Measurements from ENCODE around the gene MUC5AC. TPM values are rescaled to one million over a fixed set of nuclear protein-coding genes. Genes with fewer than 3 reads are reported as not detected.
"Not testable (repeated sequence)": the region's sequence is repeated elsewhere in the genome, so short reads cannot be mapped to it uniquely, and the experiment has no call there.

The MUC5AC gene
- total and polyA plus RNA-seq, 5 experiments from 2014 or later, result not detected

DNA sequence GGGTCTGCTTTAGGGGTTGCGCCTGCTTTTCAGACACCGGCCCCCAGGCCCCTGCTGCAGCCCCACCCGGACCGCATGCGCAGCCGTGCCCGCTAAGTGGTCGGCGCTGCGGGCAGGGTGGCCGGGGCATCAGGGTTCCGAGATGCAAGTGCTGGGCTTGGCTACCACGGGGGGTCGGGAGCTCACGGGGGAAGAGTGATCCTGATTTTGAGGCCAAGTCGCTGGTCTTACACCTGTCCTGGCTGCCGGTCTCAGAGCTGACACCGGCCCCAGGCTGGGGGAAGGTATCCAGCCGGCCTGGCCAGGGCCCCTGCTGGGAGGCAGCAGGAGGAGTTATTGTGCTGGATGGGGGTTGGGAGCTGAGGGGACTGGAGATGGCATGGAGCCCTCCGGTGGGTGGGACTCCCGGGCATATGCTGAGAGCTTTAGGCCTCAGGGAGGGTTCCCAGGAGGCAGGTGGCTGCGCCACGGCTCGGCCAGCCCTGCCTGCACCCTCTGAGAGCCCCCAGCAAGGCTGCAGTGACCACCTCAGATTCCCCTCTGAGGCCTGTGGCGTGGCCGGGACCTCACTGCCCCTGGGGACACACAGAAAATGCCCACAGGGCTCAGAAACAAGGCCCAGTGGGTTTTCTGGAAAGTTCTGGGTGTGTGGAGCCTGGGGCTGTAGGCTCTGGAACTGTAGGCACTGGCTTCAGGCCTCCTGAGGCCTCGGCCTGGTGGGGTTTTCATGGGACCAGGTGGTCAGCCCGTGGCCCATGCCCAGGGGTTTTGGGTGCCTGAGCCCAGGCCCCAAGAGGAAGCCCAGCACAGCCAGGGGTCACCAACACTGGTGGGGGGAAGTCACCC lies 4.4 kb upstream of the MUC5AC start:
- Mint-ChIP-seq H3K27ac (no peak overlapping the region), H3K36me3 (no peaks in the 10 kb centered on the region), H3K4me1 (peaks cover 0 to 6% (median 5%) of the 10 kb centered on the region in 4 donors), H3K9me3 (no peaks in the 10 kb centered on the region), H3K4me3 (no peak overlapping the region), H3K27me3 (peaks cover 1 to 6% (median 4%) of the 10 kb centered on the region in 5 donors)
- POLR2A ChIA-PET, result no interaction called here
- ATAC-seq, result no peak
- no peak for DNase-seq

DNA sequence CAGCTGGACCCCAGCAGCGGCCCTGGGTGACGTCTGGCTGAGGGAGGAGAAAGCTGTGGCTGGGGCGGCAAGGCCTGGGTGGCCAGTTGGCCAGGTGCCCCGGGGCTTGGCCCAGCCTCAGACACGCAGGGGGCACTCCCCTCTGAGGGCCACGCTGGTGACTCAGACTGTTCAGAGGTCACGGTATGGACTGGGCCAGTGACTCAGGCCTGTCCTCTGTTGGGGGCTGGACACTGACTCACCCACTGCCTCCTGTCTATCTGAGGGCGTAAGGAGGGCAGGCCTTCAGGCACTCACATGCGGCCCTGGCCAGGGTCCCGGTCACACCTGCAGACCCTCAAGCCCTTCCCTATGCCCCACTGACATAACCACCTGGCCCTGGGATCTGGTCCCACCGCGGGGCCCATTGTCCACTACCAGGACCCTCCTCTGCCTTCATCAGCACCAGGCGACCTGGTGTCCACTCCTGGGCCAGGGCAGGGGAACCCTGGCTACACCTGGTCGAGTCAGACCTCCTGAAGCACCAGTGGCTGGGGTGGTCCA lies 3.7 kb upstream of the MUC5AC start:
- Mint-ChIP-seq H3K9me3 (no peaks in the 10 kb centered on the region), H3K4me3 (no peak overlapping the region), H3K27ac (no peak overlapping the region), H3K27me3 (peaks cover 1 to 6% (median 4%) of the 10 kb centered on the region in 5 donors), H3K4me1 (peaks cover 0 to 6% (median 5%) of the 10 kb centered on the region in 4 donors), H3K36me3 (no peaks in the 10 kb centered on the region)
- DNase-seq (no peak), ATAC-seq (no peak)
- POLR2A ChIA-PET, result no interaction called here

DNA sequence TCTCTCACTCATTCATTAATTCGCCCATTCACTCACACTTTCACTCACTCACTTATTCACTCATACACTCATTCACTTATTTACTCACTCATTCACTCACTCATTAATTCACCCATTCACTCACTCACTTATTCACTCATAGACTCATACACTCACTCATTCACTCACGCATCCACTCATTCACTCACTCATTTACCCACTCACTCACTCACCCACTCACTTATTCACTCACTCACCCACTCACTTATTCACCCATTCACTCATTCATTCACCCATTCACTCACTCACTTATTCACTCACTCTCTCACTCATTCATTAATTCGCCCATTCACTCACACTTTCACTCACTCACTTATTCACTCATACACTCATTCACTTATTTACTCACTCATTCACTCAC lies 3.1 kb upstream of the MUC5AC start:
- H3K4me1 Mint-ChIP-seq, H3K27ac Mint-ChIP-seq, POLR2A ChIA-PET, H3K9me3 Mint-ChIP-seq, H3K4me3 Mint-ChIP-seq, ATAC-seq, DNase-seq, H3K27me3 Mint-ChIP-seq, H3K36me3 Mint-ChIP-seq: not testable (repeated sequence)

DNA sequence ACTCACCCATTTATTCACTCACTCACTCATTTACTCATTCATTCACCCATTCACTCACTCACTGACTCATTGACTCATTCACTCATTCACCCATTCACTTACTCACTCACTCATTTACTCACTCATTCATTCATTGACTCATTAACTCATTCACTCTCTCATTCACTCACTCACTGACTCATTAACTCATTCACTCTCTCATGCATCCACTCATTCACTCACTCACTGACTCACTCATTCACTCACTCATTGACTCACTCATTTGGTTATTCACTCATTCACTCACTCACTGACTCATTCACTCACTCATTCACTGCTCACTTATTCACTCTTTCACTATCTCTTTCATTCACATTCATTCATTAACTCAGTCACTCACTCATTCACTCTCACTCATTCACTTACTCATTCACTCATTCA lies 2.5 kb upstream of the MUC5AC start:
- DNase-seq (no peak), ATAC-seq (no peak)
- H3K4me3 Mint-ChIP-seq, result no peak overlapping the region
- POLR2A ChIA-PET, result no interaction called here
- H3K9me3 Mint-ChIP-seq, result no peaks in the 10 kb centered on the region
- peaks cover 0 to 6% (median 5%) of the 10 kb centered on the region in 4 donors for H3K4me1 Mint-ChIP-seq
- no peak overlapping the region for H3K27ac Mint-ChIP-seq
- H3K36me3 Mint-ChIP-seq, result no peaks in the 10 kb centered on the region
- peaks cover 1 to 8% (median 5%) of the 10 kb centered on the region in 5 donors for H3K27me3 Mint-ChIP-seq

DNA sequence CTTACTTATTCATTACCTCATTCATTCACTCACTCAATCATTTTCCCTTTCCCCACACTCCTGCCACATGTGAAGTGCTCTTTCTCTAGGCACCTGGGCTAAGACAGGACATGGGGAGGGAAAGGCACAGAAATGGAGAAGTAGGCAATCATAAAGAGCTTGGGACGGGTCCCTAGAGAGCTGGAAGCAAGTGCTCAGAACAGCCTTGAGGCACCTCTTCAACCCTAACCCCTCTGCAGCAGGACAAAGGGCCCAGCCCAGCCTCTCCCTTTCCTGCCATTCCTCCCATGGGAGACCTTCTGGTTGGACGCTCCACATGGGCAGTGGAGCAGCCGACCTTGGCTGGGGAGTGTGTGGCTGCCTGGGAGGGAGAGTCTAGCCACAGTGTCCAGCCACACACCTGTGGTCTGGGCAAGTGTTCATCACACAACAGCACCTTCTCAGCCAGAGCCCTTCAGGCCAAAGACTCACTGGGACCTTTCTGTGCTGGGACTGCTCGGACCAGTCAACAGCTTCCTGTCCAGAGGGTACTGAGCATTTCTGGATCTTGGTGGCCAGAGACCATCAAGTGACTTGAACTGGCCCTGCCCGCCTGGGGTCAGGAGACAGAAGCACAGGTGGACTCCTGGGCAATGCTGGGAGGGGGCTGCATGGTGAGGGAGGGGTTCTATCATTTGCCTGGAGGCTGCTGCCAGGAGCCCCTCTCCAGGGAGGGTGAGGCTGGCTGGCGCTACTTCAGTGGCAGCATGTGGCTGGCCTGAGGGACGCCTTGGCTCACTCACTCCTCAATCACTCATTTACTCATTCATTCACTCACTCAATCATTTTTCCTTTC lies 1.0 kb upstream of the MUC5AC start:
- Mint-ChIP-seq H3K27me3 (peaks cover 0 to 4% (median 0%) of the 10 kb centered on the region in 5 donors), H3K4me1 (peaks cover 0 to 6% (median 4%) of the 10 kb centered on the region in 4 donors), H3K27ac (peak overlapping the region in 1 of 10 donors; percentile 33), H3K4me3 (no peak overlapping the region), H3K9me3 (no peaks in the 10 kb centered on the region), H3K36me3 (no peaks in the 10 kb centered on the region)
- DNase-seq (no peak), ATAC-seq (no peak)
- POLR2A ChIA-PET, result no interaction called here

DNA sequence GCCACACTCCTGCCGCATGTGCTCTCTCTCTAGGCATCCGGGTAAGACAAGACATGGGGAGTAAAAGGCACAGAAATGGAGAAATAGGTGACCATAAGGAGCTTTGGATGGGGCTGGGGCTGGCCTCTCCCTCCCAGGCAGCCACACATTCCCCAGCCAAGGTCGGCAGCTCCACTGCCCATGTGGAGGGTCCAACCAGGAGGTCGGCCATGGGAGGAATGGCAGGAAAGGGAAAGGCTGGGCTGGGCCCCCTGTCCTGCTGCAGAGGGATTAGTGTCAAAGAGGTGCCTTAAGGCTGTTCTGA lies 460 bp upstream of the MUC5AC start:
- POLR2A ChIA-PET, result no interaction called here
- Mint-ChIP-seq H3K9me3 (no peaks in the 10 kb centered on the region), H3K4me3 (no peak overlapping the region), H3K36me3 (no peaks in the 10 kb centered on the region), H3K27me3 (peaks cover 0 to 4% (median 0%) of the 10 kb centered on the region in 5 donors), H3K4me1 (peaks cover 0 to 6% (median 4%) of the 10 kb centered on the region in 4 donors), H3K27ac (no peak overlapping the region)
- ATAC-seq (no peak), DNase-seq (no peak)

DNA sequence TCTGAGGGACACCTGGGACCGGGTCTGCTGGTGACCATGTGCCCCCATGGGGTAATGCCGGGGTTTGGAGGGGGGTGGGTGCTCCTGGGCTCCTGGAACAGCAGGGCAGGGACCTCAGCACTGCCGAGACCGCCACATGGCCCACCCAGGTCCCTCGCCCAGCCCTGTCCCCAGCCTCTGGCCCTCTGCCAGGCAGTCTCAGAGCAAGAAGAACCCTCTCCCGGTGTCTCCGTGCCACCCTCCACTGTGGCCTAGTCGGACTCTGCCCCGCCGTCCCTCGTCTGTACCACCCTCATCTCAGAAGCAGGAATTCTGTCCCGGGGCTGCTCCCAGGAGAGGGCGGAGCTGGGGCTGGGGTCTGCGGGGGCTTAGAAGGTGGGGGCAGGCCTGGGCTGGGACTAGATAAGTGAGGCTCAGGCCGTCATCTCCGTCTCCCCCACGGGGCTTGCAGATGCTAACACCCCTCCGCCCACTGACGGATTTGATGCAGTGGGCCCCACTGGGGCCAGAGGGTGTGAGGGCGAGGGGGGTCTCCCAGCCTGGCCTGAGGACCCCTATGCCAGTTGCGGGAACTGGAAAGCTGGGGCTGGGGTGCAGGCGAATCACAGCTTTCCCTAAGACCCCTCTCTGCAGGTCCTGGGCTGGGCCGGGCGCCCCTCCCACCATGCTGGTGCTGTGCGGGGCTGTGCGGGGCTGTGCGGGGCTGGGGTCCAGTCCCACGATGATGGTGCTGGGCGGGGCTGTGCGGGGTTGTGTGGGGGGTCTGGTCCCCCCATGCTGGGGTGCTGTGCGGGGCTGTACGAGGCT lies 1.1 kb downstream of the MUC5AC start:
- Mint-ChIP-seq H3K36me3 (no peaks in the 10 kb centered on the region), H3K4me1 (no peaks in the 10 kb centered on the region), H3K4me3 (no peak overlapping the region), H3K27me3 (peaks cover 0 to 10% (median 4%) of the 10 kb centered on the region in 5 donors), H3K27ac (no peak overlapping the region), H3K9me3 (no peaks in the 10 kb centered on the region)
- no peak for ATAC-seq
- POLR2A ChIA-PET, result no interaction called here
- DNase-seq, result peak in 1 of 10 donors; percentile 55

DNA sequence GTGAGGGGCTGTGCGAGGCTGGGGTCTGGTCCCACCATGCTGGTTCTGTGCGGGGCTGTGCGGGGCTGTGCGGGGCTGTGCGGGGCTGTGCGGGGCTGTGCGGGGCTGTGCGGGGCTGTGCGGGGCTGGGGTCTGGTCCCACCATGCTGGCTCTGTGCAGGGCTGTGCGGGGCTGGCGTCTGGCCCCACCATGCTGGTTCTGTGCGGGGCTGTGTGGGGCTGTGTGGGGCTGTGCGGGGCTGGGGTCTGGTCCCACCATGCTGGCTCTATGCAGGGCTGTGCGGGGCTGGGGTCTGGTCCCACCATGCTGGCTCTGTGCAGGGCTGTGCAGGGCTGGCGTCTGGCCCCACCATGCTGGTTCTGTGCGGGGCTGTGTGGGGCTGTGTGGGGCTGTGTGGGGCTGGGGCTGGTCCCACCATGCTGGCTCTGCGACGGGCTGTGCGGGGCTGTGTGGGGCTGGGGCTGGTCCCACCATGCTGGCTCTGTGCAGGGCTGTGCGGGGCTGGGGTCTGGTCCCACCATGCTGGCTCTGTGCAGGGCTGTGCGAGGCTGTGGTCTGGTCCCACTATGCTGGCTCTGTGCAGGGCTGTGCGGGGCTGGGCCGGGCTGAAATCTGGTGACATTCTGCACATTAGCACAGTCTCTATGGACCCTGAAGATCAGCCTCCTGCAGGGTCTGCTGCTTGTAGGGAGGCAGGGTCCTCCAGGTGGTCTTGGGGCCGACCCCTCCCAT lies 1.9 kb downstream of the MUC5AC start:
- H3K27ac Mint-ChIP-seq, H3K27me3 Mint-ChIP-seq, H3K36me3 Mint-ChIP-seq, H3K4me3 Mint-ChIP-seq, DNase-seq, ATAC-seq, H3K4me1 Mint-ChIP-seq, H3K9me3 Mint-ChIP-seq, POLR2A ChIA-PET: not testable (repeated sequence)

DNA sequence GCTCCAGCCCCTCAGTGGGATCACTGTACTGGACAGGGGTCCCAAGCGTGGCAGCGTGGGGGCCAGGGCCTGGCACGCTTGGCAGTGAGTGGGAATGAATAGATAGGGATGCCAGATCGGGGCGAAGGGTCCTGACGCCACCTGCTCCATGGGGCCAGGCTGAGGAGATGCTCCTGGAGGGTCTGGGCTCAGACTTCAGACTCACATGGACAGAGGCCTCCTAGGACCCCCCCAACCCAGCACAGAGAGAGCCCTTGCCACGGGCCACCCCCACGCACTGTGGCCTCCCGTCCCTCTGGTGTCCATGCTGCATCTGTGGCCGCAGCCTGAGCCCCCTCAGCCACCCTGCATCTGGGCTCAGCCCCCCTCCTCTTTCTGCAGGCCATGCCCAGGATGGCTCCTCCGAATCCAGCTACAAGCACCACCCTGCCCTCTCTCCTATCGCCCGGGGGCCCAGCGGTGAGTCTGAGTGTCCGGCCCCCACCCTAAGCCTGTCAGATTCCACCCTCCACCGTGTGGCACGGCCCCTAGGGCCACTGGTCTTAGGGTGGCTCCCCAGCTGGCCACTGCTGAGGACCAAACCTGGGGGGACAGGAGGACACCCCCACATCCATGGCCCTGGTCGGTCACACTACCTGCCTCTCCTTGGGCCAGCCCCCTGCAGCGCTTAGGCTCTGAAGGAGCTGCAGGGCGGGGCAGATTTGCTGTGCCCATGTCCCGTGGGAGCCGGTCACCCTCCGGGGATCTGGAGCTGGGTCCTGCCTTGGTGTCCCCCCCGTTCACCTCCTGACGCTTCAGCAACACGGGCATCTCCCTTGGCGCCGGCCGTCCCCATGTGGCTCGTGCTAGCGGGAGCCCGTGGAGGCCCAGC lies 2.7 kb downstream of the MUC5AC start:
- Mint-ChIP-seq H3K27me3 (peaks cover 0 to 10% (median 4%) of the 10 kb centered on the region in 5 donors), H3K36me3 (no peaks in the 10 kb centered on the region), H3K4me1 (no peaks in the 10 kb centered on the region), H3K9me3 (no peaks in the 10 kb centered on the region), H3K27ac (no peak overlapping the region), H3K4me3 (no peak overlapping the region)
- DNase-seq, result peak in 1 of 10 donors; percentile 56
- POLR2A ChIA-PET, result no interaction called here
- no peak for ATAC-seq

DNA sequence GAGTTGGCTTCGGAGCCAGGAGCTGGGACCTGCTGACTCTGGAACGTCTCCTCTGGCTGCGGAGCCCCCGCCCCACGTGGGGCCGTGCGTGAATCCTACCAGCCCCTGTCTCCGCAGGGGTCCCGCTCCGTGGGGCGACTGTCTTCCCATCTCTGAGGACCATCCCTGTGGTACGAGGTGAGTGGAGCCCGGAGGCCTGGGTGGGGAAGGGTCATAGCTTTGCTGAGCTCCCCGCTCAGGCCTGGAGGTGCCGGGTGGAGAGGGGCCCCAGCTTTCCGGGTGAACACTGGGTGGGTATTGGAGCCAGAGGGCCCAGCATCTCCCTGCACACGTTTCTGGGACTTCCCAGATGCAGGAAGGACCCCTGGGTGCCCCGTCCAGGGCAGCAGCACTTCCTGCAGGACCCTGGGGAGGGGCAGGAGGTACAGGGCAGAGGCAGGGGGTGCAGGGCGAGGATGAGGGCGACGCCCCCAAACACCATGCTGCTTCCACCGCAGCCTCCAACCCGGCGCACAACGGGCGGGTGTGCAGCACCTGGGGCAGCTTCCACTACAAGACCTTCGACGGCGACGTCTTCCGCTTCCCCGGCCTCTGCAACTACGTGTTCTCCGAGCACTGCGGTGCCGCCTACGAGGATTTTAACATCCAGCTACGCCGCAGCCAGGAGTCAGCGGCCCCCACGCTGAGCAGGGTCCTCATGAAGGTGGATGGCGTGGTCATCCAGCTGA lies 3.8 kb downstream of the MUC5AC start:
- Mint-ChIP-seq H3K27me3 (peaks cover 0 to 10% (median 4%) of the 10 kb centered on the region in 5 donors), H3K27ac (no peak overlapping the region), H3K4me1 (no peaks in the 10 kb centered on the region), H3K9me3 (no peaks in the 10 kb centered on the region), H3K36me3 (no peaks in the 10 kb centered on the region), H3K4me3 (no peak overlapping the region)
- POLR2A ChIA-PET, result no interaction called here
- ATAC-seq, result no peak
- DNase-seq, result peak in 1 of 10 donors; percentile 50

DNA sequence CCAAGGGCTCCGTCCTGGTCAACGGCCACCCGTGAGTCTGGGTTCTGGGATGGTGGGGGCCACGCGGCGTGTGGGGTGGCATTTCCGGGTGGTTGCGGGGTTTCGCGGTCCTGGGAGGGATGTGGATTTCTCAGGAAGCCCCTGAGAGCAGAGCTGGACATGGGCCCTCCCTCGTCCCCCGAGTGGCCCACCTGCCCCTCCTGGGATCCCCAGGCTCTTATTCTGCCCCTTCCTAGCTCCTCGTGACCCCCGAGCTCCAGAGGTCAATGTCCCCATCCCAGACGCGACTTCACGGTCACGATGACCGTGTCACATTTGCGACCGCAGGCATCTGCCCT lies 4.4 kb downstream of the MUC5AC start:
- DNase-seq (peak in 1 of 10 donors; percentile 36), ATAC-seq (no peak)
- H3K9me3 Mint-ChIP-seq, result no peaks in the 10 kb centered on the region
- no peaks in the 10 kb centered on the region for H3K36me3 Mint-ChIP-seq
- peaks cover 0 to 10% (median 4%) of the 10 kb centered on the region in 5 donors for H3K27me3 Mint-ChIP-seq
- no peaks in the 10 kb centered on the region for H3K4me1 Mint-ChIP-seq
- H3K4me3 Mint-ChIP-seq, result no peak overlapping the region
- POLR2A ChIA-PET, result no interaction called here
- no peak overlapping the region for H3K27ac Mint-ChIP-seq

Data from naive thymus-derived CD8-positive, alpha-beta T cell (primary cell).